Measurements from ENCODE around the gene UBAC2.

Gene UBAC2

DNA sequence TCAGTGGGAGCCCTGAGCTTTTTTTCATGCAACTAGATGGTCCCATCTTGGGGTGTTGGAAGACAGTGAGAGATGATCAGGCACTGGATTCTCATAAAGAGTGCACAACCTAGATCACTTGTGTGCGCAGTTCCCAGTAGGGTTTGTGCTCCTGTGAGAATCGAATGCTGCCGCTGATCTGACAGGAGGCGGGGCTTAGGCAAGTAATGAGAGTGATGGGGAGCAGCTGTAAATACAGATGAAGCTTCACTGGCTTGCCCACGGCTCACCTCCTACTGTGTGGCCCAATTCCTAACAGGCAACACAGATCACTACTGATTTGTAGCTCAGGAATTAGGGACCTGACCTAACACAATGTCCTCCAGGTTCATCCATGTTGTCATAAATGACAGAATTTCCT lies 43.6 kb upstream of the UBAC2 start:
- CTCF ChIA-PET = no interaction called here
- no peak for DNase-seq (ENCODE audit: extremely low spot score)
- POLR2A ChIA-PET = no interaction called here
- TF ChIP-seq FOXM1 (IDR thresholded peaks at IDR 0.05; ENCODE audit: borderline replicate concordance) = no peak
- TF ChIP-seq LEF1 (IDR thresholded peaks at IDR 0.05; ENCODE audit: borderline replicate concordance) = no peak
- TF ChIP-seq L3MBTL2 (conservative IDR thresholded peaks at IDR 0.05) = no peak
- TF ChIP-seq CTBP1 (IDR thresholded peaks at IDR 0.05; ENCODE audit: borderline replicate concordance) = no peak
- no peak for TF ChIP-seq HDGF (IDR thresholded peaks at IDR 0.05; ENCODE audit: borderline replicate concordance)
- no peak for TF ChIP-seq ZNF384 (IDR thresholded peaks at IDR 0.05)
- no peak for TF ChIP-seq SUZ12 (IDR thresholded peaks at IDR 0.05)
- no peak for TF ChIP-seq NFRKB (IDR thresholded peaks at IDR 0.05)
- TF ChIP-seq TARDBP (IDR thresholded peaks at IDR 0.05) = no peak
- TF ChIP-seq FOXA1 (IDR thresholded peaks at IDR 0.05) = no peak
- TF ChIP-seq SP1 (IDR thresholded peaks at IDR 0.05) = no peak
- TF ChIP-seq ARNT (IDR thresholded peaks at IDR 0.05) = no peak

DNA sequence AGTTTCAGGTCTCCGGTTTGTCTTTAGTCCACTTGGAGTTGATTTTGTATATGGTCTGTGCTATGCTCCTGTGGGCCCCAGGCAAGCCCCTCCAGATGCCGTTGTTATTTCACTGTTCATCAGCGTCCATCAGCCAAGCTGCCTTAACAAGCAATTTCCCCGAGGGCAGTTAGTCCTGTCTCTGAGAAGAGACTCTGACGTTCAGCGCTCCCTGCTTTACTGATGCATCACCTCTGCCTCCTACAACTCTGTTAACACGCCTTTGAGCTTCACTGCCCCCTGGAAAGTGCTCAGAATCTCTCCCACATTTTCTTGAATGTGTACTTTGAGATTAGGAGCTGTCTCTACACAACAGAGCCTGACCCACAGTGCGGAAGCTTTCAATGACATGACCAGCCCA lies 41.8 kb upstream of the UBAC2 start:
- DNase-seq (ENCODE audit: extremely low spot score) = no peak
- POLR2A ChIA-PET = no interaction called here
- TF ChIP-seq BHLHE40 (IDR thresholded peaks at IDR 0.05; ENCODE audit: borderline replicate concordance) = no peak
- no peak for TF ChIP-seq FOXM1 (IDR thresholded peaks at IDR 0.05; ENCODE audit: borderline replicate concordance)
- CTCF ChIA-PET = interaction anchor here (0.7 kb wide), 1 partner anchor 93 kb away, joined by 3 read pairs; no protein-coding TSS in a partner anchor

DNA sequence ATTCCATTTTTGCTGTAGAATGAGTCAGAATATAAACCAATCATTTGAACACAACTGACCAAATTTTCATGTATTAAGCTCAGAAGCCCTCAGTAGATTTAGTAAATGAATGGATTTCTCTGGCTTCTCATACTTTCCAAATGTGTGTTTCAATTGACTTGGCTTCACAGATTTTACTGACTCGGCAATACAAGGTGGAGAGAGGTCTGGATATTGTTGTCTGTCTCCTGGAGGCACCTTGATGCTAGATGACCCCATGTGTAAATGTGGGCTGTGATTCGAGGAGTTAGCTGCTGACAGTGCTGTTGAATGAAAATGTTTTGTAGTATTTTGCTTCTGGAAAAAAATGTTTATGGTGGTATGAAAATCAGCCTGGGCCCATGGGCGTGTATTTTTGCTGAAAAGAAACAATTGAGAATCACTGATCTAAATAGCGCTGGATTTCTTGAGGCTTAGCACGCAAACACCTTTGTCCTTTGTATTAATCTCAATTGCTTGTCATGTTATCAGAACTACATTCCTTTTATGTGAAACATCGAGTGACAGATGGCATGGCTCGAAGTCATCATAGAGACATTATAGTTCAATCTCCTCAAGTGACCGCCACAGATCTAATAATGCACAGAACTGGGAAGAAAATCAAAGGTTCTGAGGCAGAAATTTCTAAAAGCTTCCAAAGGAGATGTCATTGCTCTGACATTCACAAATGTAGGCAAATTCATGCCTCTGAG lies 41.2 kb upstream of the UBAC2 start:
- POLR2A ChIA-PET = no interaction called here
- no peak for DNase-seq (ENCODE audit: extremely low spot score)
- no peak for TF ChIP-seq FOXA1 (IDR thresholded peaks at IDR 0.05)
- no peak for TF ChIP-seq SP1 (IDR thresholded peaks at IDR 0.05)
- no peak for TF ChIP-seq LEF1 (IDR thresholded peaks at IDR 0.05; ENCODE audit: borderline replicate concordance)
- no peak for TF ChIP-seq NFRKB (IDR thresholded peaks at IDR 0.05)
- no peak for TF ChIP-seq ARNT (IDR thresholded peaks at IDR 0.05)
- TF ChIP-seq L3MBTL2 (conservative IDR thresholded peaks at IDR 0.05) = no peak
- no peak for TF ChIP-seq FOXM1 (IDR thresholded peaks at IDR 0.05; ENCODE audit: borderline replicate concordance)
- no peak for TF ChIP-seq TARDBP (IDR thresholded peaks at IDR 0.05)
- TF ChIP-seq, protein P1, sequence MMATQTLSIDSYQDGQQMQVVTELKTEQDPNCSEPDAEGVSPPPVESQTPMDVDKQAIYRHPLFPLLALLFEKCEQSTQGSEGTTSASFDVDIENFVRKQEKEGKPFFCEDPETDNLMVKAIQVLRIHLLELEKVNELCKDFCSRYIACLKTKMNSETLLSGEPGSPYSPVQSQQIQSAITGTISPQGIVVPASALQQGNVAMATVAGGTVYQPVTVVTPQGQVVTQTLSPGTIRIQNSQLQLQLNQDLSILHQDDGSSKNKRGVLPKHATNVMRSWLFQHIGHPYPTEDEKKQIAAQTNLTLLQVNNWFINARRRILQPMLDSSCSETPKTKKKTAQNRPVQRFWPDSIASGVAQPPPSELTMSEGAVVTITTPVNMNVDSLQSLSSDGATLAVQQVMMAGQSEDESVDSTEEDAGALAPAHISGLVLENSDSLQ (IDR thresholded peaks at IDR 0.05) = no peak
- no peak for TF ChIP-seq ZNF384 (IDR thresholded peaks at IDR 0.05)
- no peak for TF ChIP-seq FOXK2 (IDR thresholded peaks at IDR 0.05)
- no peak for TF ChIP-seq SUZ12 (IDR thresholded peaks at IDR 0.05)
- CTCF ChIA-PET = interaction anchor here (0.7 to 0.8 kb wide), 2 partner anchors 92 to 148 kb away, joined by 3 read pairs; no protein-coding TSS in a partner anchor

DNA sequence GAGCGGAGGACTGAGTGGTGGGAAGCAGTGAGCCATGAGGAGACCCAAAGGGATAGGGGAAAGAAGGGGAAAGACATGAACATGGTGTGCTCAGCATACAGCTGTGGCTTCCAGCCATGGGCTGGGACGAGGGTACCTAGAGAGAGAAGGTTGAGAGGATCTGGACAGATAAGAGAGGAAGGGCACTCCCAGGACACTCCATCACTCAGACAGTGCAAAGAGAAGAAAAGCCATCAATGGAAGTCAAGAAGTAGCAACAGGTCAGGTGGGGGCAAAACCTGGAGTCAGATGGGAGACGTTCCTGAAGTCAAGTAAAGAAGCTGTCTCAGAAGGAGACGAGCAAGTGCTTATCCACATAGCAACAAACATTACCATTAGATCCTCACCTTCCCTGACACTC lies 40.2 kb upstream of the UBAC2 start:
- no peak for TF ChIP-seq TARDBP (IDR thresholded peaks at IDR 0.05)
- no peak for TF ChIP-seq ZNF384 (IDR thresholded peaks at IDR 0.05)
- no peak for TF ChIP-seq SUZ12 (IDR thresholded peaks at IDR 0.05)
- TF ChIP-seq FOXA1 (IDR thresholded peaks at IDR 0.05) = no peak
- no peak for TF ChIP-seq FOXK2 (IDR thresholded peaks at IDR 0.05)
- no peak for TF ChIP-seq LEF1 (IDR thresholded peaks at IDR 0.05; ENCODE audit: borderline replicate concordance)
- no peak for TF ChIP-seq HDGF (IDR thresholded peaks at IDR 0.05; ENCODE audit: borderline replicate concordance)
- no peak for TF ChIP-seq L3MBTL2 (conservative IDR thresholded peaks at IDR 0.05)
- no peak for DNase-seq (ENCODE audit: extremely low spot score)
- ChIA-PET POLR2A (no interaction called here), CTCF (no interaction called here)

DNA sequence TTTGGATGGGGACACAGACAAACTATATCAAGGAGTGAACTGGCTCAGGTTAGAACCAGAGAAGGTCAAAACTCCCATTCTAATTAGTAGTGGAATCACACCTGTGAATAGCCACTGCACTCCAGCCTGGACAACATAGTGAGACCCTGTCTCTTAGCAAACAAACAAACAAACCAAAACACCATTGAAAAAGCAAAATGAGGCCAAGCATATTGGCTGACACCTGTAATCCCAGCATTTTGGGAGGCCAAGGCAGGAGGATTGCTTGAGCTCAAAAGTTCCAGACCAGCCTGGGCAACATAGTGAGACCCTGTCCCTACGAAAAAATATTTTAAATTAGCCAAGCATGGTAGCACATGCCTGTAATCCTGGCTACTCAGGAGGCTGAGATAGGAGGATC lies 39.1 kb upstream of the UBAC2 start:
- POLR2A ChIA-PET = no interaction called here

GRCh38 chr13:99162567-99163361 lies 37.9 kb upstream of the UBAC2 start:
- ChIA-PET CTCF (no interaction called here), POLR2A (interaction anchor here (0.6 kb wide), 1 partner anchor 75 kb away, joined by 3 read pairs; no protein-coding TSS in a partner anchor)
- no peak for DNase-seq (ENCODE audit: extremely low spot score)
- TF ChIP-seq FOXK2 (IDR thresholded peaks at IDR 0.05) (no peak), FOXA1 (IDR thresholded peaks at IDR 0.05) (no peak), SUZ12 (IDR thresholded peaks at IDR 0.05) (no peak), TARDBP (IDR thresholded peaks at IDR 0.05) (no peak), SP1 (IDR thresholded peaks at IDR 0.05) (no peak), FOXM1 (IDR thresholded peaks at IDR 0.05; ENCODE audit: borderline replicate concordance) (no peak)

More for the DNA sequence above, 39.1 kb upstream of the UBAC2 start:
- no peak for DNase-seq (ENCODE audit: extremely low spot score)
- no peak for TF ChIP-seq NFRKB (IDR thresholded peaks at IDR 0.05)
- no peak for TF ChIP-seq HDGF (IDR thresholded peaks at IDR 0.05; ENCODE audit: borderline replicate concordance)
- CTCF ChIA-PET = interaction anchor here (0.7 kb wide), 1 partner anchor 274 kb away, joined by 3 read pairs; no protein-coding TSS in a partner anchor

DNA sequence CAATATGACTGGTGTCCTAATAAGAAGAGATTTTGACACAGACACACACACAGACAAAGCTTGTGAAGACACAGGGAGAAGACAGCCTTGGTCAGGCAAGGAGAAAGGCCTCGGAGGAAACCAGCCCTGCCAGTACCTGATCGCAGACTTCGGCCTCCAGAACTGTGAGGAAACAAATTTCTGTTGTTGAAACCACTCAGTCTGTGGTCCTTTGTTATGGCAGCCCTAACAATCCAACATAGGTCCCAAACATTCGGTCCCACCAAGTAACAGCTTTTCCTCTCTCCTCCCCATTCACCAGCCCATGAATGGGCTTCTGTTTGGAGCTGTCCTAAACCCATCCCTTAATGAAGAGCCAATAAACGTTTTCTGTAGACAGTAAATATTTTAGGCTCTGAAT lies 36.4 kb upstream of the UBAC2 start:
- CTCF ChIA-PET = interaction anchor here (1.0 kb wide), 1 partner anchor 12 kb away, joined by 3 read pairs; no protein-coding TSS in a partner anchor
- no peak for DNase-seq (ENCODE audit: extremely low spot score)
- POLR2A ChIA-PET = no interaction called here
- TF ChIP-seq FOXM1 (IDR thresholded peaks at IDR 0.05; ENCODE audit: borderline replicate concordance) = no peak
- no peak for TF ChIP-seq SUZ12 (IDR thresholded peaks at IDR 0.05)
- no peak for TF ChIP-seq ZNF384 (IDR thresholded peaks at IDR 0.05)
- TF ChIP-seq ARNT (IDR thresholded peaks at IDR 0.05) = no peak
- no peak for TF ChIP-seq ELF4 (IDR thresholded peaks at IDR 0.05)
- TF ChIP-seq, protein P1 (IDR thresholded peaks at IDR 0.05) = no peak
- no peak for TF ChIP-seq TARDBP (IDR thresholded peaks at IDR 0.05)
- no peak for TF ChIP-seq HDGF (IDR thresholded peaks at IDR 0.05; ENCODE audit: borderline replicate concordance)
- TF ChIP-seq BHLHE40 (IDR thresholded peaks at IDR 0.05; ENCODE audit: borderline replicate concordance) = no peak
- no peak for TF ChIP-seq LEF1 (IDR thresholded peaks at IDR 0.05; ENCODE audit: borderline replicate concordance)
- TF ChIP-seq NFRKB (IDR thresholded peaks at IDR 0.05) = no peak
- TF ChIP-seq L3MBTL2 (conservative IDR thresholded peaks at IDR 0.05) = no peak
- TF ChIP-seq SP1 (IDR thresholded peaks at IDR 0.05) = no peak
- TF ChIP-seq FOXK2 (IDR thresholded peaks at IDR 0.05) = no peak
- no peak for TF ChIP-seq CTBP1 (IDR thresholded peaks at IDR 0.05; ENCODE audit: borderline replicate concordance)
- no peak for TF ChIP-seq FOXA1 (IDR thresholded peaks at IDR 0.05)
